Sciatic nerve (tissue), 2 donors: ENCODE results near the gene SPDYE17. TPM values are rescaled to one million over a fixed set of nuclear protein-coding genes. Genes with fewer than 3 reads are reported as not detected.
"Not testable (repeated sequence)": the region's sequence is repeated elsewhere in the genome, so short reads cannot be mapped to it uniquely, and the experiment has no call there.

ENCODE experiments used
- ATAC-seq: fragments of 200-7000 bp; cut with Tn5 transposase; one replicate; pipeline ENCODE4 v1.9.1; 2020; ENCODE audit warnings: mild to moderate bottlenecking, moderate library complexity
- DNase-seq: peaks from one replicate; pipeline ENCODE4 v3.0.0-alpha.2; 2020; ENCODE audit warnings: low spot score
- intact Hi-C: fragments of 100-400 bp; cut with DNase I; formaldehyde crosslinking; loops from one replicate; pipeline ENCODE4 v1.14.2; 2022
- total RNA-seq: library from RNA; stranded (reverse); fragmentation: NEBNext Ultra II Directional; extraction: Animal tissue kit (Norgen Biotek cat#: 25700); gene quantifications from one replicate; pipeline ENCODE4 v1.2.1, GENCODE V29; 2021
- donor health status: DM: no; HTN: no; CAD: no.
- donor health status: DM: no; HTN: no; CAD: no.

The SPDYE17 gene
- total RNA-seq, 1 donor from 2014 or later, result not detected

DNA sequence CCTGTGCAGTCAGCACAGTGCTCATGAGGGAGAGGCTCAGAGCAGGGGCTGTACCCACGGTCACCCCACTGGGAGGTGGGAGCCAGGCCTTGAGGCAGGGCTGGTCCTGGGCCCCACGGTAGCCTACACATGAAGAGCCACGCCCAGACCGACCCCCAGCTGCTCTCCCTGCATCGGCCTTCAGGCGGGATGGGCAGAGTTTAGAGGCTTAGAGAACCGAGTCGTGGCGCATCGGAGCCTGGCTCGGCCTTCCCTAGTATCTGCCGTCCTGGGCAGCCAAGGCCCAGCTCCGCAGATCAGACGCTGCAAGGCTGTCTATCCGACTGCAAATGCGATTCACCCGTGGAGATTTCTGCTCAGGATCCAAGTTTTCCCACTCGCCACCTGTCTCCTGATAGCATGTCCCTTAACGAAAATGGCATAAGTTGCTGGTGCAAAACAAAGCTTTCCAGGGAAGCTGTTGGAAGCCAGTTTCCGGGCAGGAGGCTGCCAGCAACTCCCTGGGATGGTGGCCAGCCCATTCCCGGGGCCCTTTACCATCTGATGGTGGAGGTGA is 29.4 kb downstream of the SPDYE17 start:
- intact Hi-C loops, DNase-seq, ATAC-seq: not testable (repeated sequence)

DNA sequence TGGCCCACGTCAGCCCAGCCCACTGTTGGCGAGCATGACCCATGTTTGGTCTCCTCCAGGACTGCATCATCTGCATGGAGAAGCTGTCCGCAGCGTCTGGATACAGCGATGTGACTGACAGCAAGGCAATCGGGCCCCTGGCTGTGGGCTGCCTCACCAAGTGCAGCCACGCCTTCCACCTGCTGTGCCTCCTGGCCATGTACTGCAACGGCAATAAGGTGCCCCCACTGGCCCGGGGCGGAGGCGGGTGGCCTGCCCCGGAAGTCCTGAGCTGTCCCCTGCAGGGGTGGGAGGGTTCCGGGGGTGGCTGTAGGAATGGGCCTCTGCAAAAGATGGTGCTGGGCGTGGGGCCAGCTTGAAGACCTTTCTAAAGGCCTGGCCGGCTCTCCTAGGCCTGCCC is 30.1 kb downstream of the SPDYE17 start:
- intact Hi-C loops, DNase-seq, ATAC-seq: not testable (repeated sequence)

DNA sequence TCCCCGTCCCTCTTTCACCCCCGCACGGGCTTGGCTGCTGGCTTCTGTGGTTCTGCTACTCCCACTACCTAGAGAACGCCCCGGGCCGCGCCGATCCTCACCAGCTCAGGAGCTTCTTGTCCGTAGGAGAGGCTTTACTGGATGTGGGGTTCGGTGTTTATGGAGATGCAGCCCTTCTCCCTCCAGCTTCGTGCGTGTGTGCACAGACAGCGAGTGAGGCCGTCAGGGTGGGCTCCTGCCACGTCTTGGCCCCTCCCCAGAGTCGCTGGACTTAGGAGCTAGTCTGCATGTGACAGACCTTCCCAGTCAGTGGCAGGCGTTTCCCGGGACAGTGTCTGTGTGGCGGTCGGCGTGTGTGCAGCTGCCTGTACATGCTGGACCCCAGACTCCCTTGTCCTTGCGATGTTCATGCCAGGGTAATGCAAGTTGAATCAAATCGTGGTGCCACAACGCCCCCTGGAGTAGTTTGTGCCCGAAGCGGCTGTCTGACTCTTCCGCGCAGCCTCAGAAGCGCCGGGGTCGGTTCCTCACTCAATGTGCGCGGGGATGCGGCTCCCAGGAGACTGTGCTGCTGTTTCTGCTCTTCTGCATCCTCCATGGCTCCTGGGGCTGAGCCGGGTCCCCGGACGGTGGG is 32.6 kb downstream of the SPDYE17 start:
- intact Hi-C loops, DNase-seq: not testable (repeated sequence)
- peak; percentile 14 for ATAC-seq

DNA sequence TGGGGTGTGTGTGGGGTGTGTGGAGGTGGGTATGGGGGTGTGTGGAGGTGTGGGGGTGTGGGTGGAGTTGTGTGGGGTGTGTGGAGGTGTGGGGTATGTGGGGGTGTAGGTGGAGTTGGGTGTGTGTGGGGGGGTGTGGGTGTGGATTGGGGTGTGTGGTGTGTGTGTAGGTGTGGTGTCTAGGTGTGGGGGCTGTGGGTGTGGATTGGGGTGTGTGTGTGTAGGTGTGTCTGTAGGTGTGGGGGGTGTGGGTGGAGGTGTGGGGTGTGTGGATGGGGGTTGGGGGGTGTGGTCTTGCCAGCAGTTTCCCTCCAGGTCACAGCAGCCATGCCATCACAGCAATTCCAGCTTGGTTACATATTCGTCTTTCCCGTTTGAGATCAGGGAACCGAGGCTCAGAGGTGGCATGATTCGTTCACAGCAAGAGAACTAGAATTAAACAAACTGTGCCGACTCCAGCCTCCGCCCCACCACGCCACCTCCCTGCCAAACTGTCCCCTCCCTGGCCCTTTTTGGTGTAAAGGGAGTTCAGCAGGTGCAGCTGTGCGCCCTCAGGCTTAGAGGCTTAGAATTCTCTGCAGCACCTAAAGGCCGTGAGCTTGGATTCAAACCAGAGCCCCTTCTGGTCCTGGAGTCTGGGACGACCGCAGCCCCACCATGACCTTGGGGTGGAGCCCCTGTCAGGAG is 33.3 kb downstream of the SPDYE17 start:
- ATAC-seq, result peak; percentile 44
- DNase-seq, intact Hi-C loops: not testable (repeated sequence)

DNA sequence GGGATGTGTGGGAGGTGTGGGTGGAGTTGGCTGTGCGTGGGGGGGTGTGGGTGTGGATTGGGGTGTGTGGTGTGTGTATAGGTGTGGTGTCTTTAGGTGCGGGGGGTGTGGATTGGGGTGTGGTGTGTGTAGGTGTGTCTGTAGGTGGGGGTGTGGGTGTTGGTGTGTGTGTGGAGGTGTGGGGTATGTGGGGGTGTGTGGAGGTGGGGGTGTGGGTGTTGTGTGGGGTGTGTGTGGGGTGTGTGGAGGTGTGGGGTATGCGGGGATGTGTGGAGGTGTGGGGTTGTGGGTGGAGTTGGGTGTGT is 33.9 kb downstream of the SPDYE17 start:
- no peak for DNase-seq
- ATAC-seq, result no peak

DNA sequence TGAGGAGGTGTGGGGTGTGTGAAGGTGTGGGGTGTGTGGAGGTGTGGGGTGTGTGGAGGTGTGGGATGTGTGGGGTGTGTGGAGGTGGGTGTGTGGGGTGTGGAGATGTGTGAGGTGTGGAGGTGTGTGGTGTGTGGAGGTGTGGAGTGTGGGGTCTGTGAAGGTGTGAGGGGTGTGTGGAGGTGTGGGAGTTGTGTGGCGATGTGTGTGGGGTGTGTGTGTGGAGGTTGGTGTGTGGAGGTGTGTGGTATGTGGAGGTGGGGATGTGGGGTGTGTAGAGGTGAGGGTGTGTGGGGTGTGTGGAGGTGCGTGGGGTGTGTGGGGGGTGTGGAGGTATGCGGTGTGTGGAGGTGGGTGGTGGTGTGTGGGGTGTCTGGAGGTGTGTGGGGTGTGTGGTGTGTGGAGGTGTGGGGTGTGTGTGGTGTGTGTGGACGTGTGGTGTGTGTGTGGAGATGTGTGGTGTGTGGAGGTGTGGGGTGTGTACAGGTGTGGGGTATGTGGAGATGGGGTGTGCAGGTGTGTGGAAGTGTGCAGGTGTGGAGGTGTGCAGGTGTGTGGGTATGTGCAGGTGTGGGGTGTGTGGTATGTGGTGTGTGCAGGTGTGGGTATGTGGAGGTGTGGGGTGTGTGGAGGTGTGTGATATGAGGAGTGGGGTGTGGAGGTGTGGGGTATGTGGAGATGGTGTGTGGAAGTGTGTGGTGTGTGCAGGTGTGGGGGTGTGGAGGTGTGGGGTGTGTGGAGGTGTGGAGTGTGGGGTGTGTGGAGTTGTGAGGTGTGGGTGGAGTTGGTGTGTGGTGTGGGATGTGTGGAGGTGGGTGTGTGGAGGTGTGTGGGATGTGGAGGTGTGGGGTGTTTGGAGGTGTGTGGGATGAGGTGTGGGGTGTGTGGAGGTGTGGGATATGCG is 34.5 kb downstream of the SPDYE17 start:
- ATAC-seq (peak; percentile 9), DNase-seq (no peak)
- intact Hi-C loops, result no loop called here

More for the DNA sequence above, 33.9 kb downstream of the SPDYE17 start:
- intact Hi-C loops, result no loop called here

DNA sequence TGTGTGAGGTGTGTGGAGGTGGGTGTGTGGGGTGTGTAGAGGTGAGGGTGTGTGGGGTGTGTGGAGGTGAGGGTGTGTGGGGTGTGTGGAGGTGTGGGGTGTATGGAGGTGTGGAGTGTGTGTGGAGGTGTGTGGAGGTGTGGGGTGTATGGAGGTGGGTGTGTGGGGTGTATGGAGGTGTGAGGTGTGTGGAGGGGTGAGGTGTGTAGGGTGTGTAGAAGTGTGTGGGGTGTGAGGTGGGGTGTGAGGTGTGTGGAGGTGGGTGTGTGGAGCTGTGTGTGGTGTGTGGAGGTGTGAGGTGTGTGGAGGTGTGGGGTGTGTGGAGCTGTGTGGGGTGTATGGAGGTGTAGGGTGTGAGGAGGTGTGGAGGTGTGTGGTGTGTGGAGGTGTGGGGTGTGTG is 35.2 kb downstream of the SPDYE17 start:
- ATAC-seq, result peak; percentile 3
- intact Hi-C loops, DNase-seq: not testable (repeated sequence)

DNA sequence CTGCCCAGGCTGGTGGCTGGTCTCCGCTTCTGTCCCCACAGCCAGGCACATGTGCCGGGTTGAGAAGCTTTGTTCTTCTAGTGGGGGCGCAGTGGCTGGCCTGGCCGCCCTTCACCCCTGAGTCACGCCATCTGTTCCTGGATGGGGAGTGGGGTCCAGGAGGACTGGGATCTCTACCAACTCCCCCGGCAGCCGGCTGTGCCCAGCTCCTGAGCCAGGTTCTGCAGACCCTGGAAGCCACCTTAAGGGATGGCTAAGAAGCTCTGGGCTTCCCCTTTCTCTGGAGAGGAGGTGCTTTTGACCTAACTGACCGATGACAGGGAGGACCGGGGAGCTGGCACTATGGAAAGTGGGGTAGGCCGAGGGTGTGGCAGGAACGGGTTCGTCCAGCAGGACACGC is 37.9 kb downstream of the SPDYE17 start:
- intact Hi-C loops, DNase-seq, ATAC-seq: not testable (repeated sequence)

DNA sequence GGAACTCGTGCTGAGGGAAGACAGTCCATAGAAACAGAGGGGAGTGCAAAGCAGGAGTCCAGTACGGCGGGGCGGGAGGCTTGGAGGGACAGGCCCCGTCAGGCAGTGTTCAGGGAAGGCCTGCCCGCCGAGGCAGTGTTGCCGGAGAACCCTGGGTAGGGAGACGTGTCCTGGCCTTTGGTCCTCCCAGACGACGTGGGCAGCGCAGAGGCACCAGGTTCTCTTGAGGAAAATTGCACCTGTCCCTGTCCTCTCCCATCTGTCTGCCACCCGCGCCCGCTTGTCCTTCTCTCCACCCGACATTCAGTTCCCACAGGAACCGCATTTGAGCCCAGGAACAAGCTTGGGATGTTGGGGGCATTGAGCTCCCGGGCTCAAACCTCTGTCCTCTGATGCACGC is 38.3 kb downstream of the SPDYE17 start:
- DNase-seq, ATAC-seq, intact Hi-C loops: not testable (repeated sequence)

DNA sequence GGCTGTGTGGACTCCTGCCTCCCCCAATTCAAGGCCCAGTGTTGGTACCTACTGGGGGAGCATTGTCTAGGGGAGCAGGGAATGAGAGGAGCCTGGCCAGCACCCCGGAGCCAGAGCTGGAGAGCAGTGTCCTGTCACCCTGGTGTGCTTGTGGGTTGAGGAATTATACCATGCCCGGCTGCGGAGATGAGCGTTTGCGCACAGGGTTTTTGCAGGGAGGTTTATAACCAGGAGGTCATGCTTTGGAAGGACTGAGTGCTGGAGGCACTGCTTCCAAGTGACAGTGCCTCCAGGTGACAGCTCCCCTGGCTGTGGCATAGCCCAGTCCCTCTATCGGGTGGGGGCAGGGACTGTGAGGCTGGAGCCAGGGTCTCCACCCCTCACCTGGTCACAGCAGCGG is 39.3 kb downstream of the SPDYE17 start:
- DNase-seq, intact Hi-C loops, ATAC-seq: not testable (repeated sequence)

DNA sequence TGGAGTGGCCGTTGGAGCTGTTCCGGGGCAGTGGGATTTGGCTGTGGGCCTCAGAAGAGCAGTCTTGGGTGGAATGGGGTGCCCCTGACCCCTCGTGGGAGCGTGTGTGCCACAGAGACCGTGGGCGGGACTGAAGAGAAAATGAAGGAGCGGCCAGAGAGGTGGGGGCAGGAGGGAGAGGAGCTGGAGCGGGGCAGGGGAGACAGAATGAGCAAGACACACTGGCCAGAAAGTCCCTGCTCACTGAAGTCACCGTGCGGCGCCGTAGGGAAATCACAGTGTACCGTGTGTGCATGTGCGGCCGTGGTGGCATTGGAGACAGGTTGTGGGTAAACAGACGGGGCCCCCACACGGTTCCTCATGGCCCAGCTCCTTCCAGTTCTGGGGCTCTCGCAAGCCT is 40.0 kb downstream of the SPDYE17 start:
- ATAC-seq, DNase-seq, intact Hi-C loops: not testable (repeated sequence)

DNA sequence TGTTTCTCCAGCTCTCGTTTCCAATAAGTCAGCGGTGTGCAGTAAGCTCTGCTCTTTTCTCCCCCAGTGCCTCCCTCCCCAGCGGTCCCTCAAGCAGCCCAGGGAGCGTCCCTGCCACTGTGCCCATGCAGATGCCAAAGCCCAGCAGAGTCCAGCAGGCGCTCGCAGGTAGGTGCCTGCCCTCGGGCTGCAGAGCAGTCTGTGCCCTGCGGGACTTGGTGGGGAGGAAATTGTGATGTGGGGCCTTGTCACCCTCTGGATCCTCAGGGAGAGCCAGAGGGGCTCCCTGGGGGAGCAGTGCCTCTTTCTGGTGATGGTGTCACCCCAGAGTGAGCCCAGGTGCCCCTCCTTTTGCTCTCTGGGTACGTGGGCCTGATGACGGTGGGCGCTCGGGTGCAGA is 42.0 kb downstream of the SPDYE17 start:
- ATAC-seq, intact Hi-C loops, DNase-seq: not testable (repeated sequence)

DNA sequence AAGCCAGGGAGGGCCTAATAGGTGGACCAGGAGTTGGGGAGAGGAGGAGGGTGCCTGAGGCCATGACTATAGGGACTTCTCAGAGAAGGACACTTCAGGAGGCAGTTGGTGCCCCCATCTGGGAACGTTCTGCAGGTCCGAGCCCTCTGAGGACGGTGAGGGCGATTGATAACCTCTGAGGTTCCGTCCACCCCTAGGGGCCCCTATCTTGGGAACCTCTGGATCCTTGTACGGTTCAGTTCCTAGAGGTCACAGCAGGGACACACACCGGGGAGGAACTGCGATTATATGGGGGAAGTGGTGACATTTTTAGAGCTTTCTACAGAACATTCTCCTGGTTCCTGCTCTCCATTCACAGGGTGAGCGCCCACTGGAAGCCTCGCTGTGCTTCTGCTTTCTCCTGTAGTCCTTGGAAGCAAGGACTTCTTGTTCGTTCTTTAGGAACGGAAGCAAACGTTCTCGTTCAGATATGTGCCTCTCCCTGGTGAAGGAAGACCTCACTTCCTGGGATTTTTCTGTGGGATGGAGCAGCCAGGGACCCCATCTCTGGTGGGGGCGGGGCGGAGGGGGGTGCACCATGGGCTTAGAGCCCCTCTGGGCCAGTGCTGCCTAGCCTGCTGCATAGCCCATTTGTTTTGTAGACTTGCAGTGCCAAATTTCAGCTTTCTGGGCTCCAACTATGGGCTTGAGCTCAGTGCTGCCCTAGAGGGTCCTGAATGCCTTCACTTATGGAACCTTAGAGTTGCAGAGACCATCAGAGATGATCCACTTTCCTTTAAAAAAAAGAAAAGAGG is 46.0 kb downstream of the SPDYE17 start:
- DNase-seq, ATAC-seq, intact Hi-C loops: not testable (repeated sequence)

DNA sequence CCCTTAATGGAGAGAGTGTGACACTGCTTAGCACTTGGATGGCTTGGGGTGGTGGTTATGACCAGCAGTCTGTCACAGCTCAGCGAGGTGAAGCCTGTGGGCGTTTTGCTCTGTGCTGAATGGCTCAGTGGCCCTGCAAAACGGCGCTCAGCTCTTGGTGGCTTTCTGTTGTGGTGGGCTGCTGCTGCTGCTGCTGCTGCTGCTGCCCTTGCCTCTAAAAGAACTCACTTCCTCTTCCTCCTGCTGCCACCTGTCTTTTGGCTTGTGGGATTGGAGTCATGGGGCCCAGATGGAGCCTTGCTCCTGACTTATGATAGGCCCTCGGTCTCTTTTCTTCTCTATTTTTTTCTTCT is 47.4 kb downstream of the SPDYE17 start:
- intact Hi-C loops, DNase-seq: not testable (repeated sequence)
- peak; percentile 23 for ATAC-seq

DNA sequence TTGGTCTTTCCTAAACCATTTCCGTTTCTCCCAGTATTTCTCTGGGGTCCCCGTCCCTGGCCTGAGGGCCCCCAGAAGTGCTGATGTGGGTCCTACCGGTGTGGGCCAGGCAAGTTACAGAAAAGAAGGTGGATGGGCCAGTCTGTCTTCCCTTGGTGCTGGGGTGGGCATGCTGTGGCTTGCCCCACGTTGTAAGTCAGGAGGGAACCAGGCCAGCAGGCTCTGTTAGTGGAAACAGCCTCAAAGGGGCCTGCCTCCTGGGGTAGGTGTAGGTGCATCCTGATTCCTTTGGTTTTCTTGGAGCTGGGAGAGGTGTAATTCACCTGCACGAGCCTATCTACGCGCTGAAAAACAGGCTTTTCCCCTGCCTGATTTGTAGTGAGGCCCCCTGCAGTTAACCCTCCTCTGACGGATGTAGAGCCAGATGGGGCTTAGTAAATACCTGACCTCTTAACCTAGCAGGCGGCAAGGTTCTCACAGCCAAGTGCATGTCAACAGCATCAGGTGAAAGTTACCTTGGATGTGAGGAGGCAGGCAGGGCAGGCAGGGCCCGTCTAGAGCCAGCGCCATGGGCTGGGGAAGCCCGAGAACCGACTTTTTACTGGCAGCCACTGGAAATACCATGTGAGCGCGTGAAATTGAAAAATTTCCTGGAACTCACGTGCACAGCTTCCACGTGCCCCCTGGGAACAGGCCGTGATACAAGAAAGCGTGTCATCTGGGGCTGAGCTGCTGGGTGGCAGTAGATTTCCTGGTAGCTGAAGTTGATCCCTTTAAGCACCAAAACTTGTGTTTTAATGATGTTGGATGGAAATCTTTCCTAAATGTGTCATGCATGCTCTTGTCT is 48.0 kb downstream of the SPDYE17 start:
- DNase-seq, intact Hi-C loops: not testable (repeated sequence)
- ATAC-seq, result peak; percentile 46

DNA sequence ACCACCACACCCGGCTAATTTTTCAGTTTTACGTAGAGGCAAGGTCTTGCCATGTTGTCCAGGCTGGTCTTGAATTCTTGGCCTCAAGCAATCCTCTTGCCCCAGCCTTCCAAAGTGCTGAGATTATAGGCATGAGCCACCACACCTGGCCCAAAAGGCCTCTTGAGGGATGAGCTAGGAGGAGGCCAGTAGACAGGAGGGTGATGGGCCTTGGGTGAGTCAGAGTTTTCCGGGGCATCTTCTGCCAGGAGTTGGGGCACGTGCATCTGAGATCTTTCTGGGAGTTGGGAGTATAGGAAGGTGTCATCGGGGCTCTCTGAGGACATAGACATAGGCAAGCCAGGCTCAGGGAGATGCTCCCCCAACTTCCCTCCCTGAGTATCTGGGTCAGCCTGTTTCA is 48.8 kb downstream of the SPDYE17 start:
- intact Hi-C loops, DNase-seq, ATAC-seq: not testable (repeated sequence)

DNA sequence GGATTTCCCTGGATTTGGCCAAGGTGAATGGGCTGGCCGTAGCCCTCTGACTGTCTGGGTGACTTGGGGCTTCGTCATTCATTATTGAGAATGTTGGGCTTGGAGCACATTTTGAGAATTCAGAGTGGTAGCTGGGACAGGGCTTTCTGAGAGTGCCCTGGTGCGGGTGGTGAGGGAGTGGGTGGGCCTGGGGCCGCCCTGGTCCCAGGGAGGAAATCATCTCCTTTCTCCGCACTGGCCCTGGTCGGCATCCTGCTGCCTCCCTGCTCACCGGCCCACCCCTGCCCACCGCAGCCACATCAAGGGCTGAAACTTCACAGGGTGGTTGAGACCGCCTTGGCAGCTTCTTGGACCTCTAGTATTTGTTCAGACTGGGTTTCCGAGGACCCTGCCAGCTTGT is 49.7 kb downstream of the SPDYE17 start:
- intact Hi-C loops, ATAC-seq, DNase-seq: not testable (repeated sequence)
